Urinary bladder (tissue), 4 donors: ENCODE data around the gene IFTAP. TPM values are rescaled to one million over a fixed set of nuclear protein-coding genes. Genes with fewer than 3 reads are reported as not detected.

Source experiments
- DNase-seq: peaks from one replicate; pipeline ENCODE4 v3.0.0-alpha.2; 2015; ENCODE audit errors: extremely low spot score
- H3K27ac ChIP-seq: one replicate; pipeline ENCODE4 v1.5.1; 2013; ENCODE audit warnings: low read depth, mild to moderate bottlenecking, moderate library complexity
- H3K36me3 ChIP-seq: one replicate; pipeline ENCODE4 v1.6.1; 2013; ENCODE audit warnings: mild to moderate bottlenecking, moderate library complexity; ENCODE audit not compliant: insufficient read depth
- H3K4me1 ChIP-seq: one replicate; pipeline ENCODE4 v1.6.1; 2013; ENCODE audit warnings: mild to moderate bottlenecking, moderate library complexity; ENCODE audit not compliant: insufficient read depth
- H3K4me3 ChIP-seq: one replicate; pipeline ENCODE4 v1.5.1; 2013; ENCODE audit warnings: low read depth, low read length
- WGBS: extraction: QIAGEN DNeasy Blood & Tissue Kit; methylation state at CpG from one replicate; pipeline ENCODE4 v1.1.7; 2013; 5-methylcytosine and 5-hydroxymethylcytosine counted together
- polyA plus RNA-seq: library from polyadenylated mRNA; stranded (reverse); fragments of 200-250 nt; gene quantifications from one replicate; pipeline ENCODE4 v1.2.3, GENCODE V29; 2013
- total RNA-seq: library from RNA; depleted of rRNA; stranded (reverse); fragments of >200 nt; gene quantifications from one replicate; pipeline ENCODE4 v1.2.3, GENCODE V29; 2014
- donor health status: healthy with polysubstance abuse.
- donor health status: healthy.

IFTAP gene
- total and polyA plus RNA-seq, 2 donors: 32.0 to 47.2 TPM

DNA sequence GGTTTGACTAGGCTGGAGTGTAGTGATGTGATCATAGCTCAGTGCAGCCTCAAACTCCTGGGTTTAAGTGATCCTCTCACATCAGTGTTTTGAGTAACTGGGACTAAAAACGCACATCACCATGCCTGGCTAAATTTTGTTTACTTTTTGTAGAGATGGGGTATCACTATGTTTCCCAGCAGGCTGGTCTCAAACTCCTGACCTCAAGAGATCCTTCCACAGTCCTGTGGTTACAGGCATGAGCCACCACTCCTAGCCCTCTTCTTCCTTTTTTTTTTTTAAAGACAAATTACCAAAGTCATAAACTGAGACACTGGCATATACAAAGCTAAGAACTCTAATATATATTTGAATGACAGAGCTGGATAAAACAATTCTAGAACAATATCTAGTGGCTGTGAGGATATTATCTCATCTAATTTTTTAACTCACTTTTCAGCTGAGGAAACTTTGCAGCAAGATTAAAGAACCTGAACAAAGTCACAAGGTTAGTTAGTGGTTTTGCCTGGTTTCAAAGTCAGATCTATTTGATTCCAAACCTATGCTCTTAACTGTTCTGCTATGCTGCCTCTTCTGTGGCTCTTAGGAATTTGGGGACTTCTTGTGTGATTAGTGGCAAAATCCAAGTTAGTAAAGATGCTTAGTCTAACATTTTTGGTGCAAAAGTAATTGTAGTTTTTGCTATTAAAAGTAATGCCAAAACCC lies 99.0 kb downstream of the IFTAP start:
- no peaks in the 10 kb centered on the region for H3K36me3 ChIP-seq
- no peak overlapping the region for H3K4me3 ChIP-seq
- no peak overlapping the region for H3K27ac ChIP-seq
- no peak for DNase-seq
- H3K4me1 ChIP-seq: no peaks in the 10 kb centered on the region
- 42% methylated on average over 1 of the region's 1 CpG for WGBS

DNA sequence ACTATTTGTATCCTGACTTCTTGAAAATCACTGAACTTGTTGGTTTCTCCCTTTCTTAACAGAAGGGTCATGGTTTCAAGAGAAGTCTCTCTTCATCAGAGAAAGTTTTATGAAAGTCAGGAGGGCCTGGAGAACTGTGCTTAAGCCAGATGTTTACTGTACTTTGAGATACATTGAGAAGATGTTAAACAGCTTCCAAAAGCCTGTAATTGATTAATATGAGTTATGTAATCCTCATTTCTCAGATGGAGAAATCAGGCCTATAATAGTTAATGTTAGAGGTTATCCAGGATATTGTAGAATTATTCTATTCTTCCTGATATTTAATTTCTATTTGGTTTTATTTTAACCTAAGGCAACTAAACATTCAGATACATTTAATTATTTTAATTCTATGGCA lies 100.8 kb downstream of the IFTAP start:
- no peak overlapping the region for H3K27ac ChIP-seq
- no peak for DNase-seq
- no peaks in the 10 kb centered on the region for H3K36me3 ChIP-seq
- H3K4me1 ChIP-seq: no peaks in the 10 kb centered on the region
- no peak overlapping the region for H3K4me3 ChIP-seq

DNA sequence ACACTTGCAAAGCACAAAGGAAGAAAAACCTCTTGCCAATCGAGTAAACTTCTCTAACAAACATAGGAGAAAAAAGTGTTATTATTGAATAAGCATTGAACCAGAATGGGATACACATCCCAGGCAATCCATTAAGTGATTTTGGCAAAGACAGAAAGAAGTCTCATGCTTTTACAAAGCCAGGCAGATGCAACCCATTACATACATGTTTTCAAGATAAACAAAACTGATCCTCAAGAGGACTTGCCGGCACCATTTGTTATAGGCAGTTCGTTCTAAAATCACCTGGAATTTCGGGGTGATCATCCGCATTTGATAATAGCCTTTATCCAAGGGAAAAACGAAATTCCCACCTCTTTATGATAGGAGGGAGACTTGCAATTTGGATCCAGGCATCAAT lies 101.3 kb downstream of the IFTAP start:
- 52% methylated on average over 6 of the region's 6 CpGs for WGBS
- Histone ChIP-seq H3K36me3 (no peaks in the 10 kb centered on the region), H3K4me1 (no peaks in the 10 kb centered on the region), H3K27ac (no peak overlapping the region), H3K4me3 (no peak overlapping the region)
- DNase-seq: no peak

DNA sequence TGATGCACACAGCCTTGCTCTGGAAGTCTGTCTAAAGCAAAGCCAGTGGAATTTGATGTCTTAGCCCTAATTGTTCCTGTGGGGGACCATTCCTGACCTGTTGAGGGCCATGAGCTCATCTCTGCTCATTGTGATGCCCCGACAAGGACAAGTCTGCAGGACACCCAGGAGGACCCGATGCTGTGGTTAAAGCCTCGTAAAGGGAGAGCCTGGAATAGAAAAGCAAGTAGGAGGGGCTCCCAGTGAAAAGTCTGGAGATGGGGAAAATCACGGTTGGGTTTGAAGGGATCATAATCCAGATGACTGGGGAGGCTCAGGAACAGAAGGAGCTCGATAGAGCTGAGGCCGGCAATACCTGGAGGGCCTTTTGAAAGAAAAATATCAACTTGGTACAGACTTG lies 102.2 kb downstream of the IFTAP start:
- no peaks in the 10 kb centered on the region for H3K4me1 ChIP-seq
- no peak overlapping the region for H3K27ac ChIP-seq
- WGBS: 75% methylated on average over 6 of the region's 6 CpGs
- no peak overlapping the region for H3K4me3 ChIP-seq
- DNase-seq: no peak
- no peaks in the 10 kb centered on the region for H3K36me3 ChIP-seq

DNA sequence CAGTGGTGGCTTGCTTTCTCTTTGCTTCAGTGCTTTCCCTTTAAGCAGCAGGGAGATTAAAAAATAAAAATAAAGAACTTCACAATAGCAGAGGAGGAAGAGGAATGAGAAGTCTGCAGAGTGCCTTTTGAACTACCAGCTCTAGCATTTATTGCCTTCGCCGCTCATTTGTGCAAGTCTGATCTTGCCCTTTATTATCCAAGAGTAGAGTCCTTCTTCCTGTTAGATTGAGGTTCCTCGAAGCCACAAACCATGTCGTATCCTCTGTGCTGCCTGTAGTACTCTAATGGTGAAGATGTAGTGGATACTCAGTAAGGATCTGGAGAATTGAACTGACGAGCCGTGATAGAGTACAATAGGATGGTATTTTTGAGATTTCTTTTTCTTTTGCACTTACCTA lies 105.0 kb downstream of the IFTAP start:
- no peak overlapping the region for H3K4me3 ChIP-seq
- no peaks in the 10 kb centered on the region for H3K36me3 ChIP-seq
- no peak overlapping the region for H3K27ac ChIP-seq
- 77% methylated on average over 6 of the region's 6 CpGs for WGBS
- H3K4me1 ChIP-seq: no peaks in the 10 kb centered on the region
- peak; percentile 28 for DNase-seq

DNA sequence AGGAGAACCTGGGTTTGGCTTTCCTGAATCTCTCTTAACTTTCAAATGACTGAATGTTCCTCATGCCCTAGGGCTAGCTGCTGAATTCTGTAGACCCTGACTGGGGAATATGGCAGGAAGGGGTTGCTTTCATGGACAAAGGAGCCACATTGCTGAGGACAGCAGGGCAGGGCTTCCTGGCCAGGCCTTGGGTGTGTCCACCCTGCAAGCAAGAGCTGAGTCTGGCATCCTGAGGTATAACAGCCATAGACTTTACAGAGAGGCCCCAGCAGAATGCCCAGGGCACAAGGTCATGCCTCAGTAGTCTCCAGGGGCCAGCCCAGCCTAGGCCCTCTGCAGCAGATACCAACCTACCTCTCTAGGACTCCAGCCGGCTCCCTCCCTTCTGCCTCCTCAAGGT lies 105.9 kb downstream of the IFTAP start:
- 87% methylated on average over 1 of the region's 1 CpG for WGBS
- no peaks in the 10 kb centered on the region for H3K36me3 ChIP-seq
- H3K27ac ChIP-seq: no peak overlapping the region
- no peak overlapping the region for H3K4me3 ChIP-seq
- no peak for DNase-seq
- H3K4me1 ChIP-seq: no peaks in the 10 kb centered on the region

DNA sequence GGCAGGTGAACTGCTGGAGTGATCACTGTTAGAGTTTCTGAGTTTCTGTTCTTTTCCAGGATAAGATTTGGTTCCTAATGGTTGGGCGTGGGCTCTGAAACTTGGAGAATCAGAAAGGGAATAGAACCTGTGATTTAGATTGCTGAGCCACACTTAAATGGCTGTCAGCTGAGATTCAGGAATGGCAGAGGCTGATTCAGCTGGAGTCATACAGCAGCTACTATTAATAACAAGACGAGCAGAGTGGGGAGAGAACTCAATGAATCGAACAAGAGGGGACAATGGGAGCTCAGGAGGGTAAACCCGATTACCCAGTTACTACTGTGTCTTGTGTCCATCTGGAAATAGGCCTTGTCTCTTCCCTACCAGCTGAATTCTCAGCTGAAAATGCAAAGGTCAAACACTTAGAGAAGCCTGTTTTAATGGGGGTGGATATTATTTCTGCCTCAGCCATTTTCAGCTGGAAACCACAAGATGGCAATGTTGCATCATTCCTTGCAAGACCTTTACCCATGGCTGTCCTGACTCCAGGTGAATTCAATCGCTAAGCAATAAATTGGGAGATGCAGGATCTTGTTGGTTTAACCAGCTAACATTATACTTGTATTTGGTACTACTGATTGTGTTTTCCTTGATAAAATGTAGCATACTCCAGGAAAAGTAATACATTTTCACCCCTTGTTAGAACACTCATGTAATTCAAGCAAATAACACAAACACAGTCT lies 108.2 kb downstream of the IFTAP start:
- WGBS: 45% methylated on average over 5 of the region's 5 CpGs
- DNase-seq: peak; percentile 69

DNA sequence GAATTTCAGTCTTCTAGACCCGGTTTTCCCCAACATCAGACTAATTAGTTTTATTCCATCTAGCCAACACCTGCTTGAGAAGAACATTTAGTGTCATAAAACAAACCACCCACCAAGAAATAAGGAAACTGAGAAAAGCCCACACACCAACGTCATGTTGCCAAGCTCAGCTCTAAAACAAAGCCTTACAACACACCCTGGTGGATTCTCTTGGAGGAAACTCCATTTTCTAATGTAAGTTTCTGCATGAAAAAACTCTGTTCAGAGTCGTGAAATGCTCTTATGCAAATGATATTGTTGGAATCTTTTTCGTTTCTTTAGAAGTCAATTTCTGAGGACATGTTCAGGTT lies 108.7 kb downstream of the IFTAP start:
- no peaks in the 10 kb centered on the region for H3K36me3 ChIP-seq
- no peak for DNase-seq
- no peak overlapping the region for H3K4me3 ChIP-seq
- no peak overlapping the region for H3K27ac ChIP-seq
- 63% methylated on average over 4 of the region's 4 CpGs for WGBS
- H3K4me1 ChIP-seq: no peaks in the 10 kb centered on the region

More for the DNA sequence above, 108.2 kb downstream of the IFTAP start:
- H3K36me3 ChIP-seq: no peaks in the 10 kb centered on the region
- H3K27ac ChIP-seq: no peak overlapping the region
- H3K4me3 ChIP-seq: no peak overlapping the region
- H3K4me1 ChIP-seq: no peaks in the 10 kb centered on the region

Other genes with a start within 250 kb of the IFTAP start
- 14.8 TPM for gene TRAF6, start 84.2 kb upstream of the IFTAP start, total RNA-seq
- gene TRAF6, start 84.2 kb upstream of the IFTAP start, polyA plus RNA-seq: 6.6 TPM
- 1.6 TPM for gene RAG1, start 26.5 kb upstream of the IFTAP start, total RNA-seq
- 0.30 TPM for gene RAG1, start 26.5 kb upstream of the IFTAP start, polyA plus RNA-seq
- 0.16 TPM for gene RAG2, start 3.7 kb downstream of the IFTAP start, total RNA-seq
- gene RAG2, start 3.7 kb downstream of the IFTAP start, polyA plus RNA-seq: not detected